ENCODE results near the gene RPL27A.

Gene RPL27A

DNA sequence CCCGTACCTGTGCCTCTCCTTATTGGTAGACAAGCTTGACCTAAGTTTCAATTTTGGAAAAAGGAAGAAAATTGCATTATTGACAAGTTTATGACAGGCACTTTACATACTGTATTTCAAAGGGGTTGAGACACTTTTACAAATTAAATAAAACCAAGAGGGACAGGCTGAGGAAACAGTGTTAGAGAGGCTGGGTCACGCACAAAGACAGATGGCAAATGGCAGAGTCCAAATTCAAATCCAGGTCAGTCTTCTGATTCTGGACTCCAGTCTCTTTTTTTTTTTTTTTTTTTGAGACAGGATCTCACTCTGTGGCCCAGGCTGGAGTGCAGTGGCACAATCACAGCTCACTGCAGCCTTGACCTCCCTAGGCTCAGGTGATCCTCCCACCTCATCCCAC, 10.2 kb upstream of the RPL27A start:
- DNase-seq (ENCODE audit: low read depth in 1 of 2, low spot score in 1 of 2) = no peak

DNA sequence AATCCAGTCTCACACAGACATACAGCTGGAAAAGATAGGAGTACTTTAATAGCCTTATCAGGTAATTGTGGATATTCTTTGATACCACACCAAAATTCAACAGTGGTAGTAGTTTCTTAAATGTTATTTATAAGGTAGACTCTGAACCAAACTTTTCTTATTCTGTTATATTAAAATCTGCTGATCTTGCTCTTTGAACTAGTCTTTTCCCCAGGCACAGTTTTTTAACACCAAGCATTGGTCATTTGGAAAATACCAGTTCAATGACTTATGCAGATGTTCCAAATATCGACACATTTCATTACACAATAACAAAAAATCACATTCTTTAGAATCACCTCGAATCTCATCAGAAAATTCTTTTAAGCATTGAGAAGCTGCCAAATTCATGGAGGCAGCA, 7.7 kb upstream of the RPL27A start:
- DNase-seq (ENCODE audit: low read depth in 1 of 2, low spot score in 1 of 2) = no peak

DNA sequence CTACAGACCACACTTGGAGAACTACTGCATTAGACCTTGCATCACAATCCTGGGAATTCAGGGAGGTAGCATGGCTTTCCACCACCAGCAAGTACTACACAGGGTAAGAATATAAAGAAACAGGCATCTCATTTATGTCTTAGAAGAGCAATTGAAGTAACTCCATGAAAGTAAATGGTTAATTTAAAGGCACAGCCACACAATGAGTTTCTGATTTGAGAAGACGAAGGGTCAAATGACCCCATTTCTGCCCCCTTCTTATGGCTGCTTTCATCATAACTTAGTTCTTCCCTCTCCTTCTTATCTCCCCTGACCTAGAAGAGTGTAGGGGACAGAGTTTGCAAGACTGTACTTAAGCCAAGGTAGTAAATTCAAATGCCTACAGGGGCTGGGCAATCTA, 6.1 kb upstream of the RPL27A start:
- no peak for DNase-seq (ENCODE audit: low read depth in 1 of 2, low spot score in 1 of 2)

DNA sequence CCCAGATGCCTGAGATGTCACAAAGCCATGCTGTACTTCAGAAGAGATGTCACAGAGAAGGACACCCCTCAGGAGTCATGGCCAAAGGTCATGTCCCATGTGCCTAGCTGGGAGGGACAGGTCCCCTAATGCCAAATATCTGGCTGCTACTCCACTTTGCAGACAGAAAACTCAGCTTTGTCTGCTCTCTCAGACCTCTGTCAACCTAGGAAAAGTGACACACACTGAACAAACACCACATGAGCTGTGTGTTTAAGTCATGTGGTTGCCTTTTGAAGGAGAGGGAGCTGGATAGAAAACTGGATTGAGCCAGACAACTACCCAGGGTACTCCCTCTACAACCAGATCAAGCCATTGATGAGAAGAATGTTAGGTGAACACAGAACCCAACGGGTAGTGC, 3.6 kb upstream of the RPL27A start:
- DNase-seq (ENCODE audit: low read depth in 1 of 2, low spot score in 1 of 2) = no peak

DNA sequence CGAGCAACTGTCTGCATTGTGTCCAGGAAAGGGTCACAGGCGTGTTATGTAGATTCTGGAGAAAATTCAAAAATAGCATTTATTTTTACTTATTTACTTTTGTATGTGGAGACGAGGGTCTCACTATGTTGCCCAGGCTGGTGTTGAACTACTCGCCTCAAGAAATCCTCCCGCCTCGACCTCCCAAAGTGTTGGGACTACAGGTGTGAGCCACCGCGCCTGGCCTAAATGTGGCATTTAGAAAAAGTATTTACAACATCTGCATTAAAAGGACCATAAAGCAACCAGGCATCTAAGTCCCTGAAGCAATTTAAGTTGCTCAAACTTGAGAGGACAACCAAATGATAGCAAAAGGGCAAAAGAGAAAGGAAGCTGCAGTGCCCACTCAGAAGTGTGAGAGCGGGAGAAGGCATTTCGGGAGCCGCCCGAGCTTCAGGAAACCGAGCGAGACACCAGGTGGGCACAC, 722 bp upstream of the RPL27A start:
- no peak for DNase-seq (ENCODE audit: low read depth in 1 of 2, low spot score in 1 of 2)

DNA sequence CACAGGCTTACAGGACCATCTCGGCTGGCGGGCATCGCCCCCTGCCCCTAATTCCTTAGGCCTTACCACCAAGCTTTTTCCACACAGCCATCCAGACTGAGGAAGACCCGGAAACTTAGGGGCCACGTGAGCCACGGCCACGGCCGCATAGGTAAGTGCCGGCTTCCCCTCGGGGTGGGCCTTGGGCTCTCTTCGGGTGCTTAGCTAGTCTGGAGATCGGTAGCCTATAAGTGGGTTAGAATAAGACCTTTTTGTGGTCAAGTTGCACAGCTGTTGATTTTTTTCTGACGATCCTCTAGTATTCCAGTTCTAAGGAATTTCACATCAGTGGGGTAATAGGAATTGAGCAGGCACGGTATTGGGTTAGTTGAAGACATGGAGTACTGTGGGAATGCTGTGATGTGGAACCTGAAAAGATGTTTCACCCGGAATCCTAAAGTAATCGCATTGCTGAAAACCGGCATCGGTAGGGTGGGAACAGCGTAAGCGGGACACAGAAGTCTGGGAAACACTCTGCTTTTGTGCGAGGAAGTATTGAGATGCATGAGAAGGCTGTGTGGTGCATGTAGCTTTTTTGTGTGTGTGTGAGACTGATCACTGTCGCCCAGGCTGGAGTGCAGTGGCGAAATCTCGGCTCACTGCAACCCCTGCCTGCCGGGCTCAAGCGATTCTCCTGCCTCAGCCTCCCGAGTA, 669 bp downstream of the RPL27A start:
- no peak for DNase-seq (ENCODE audit: low read depth in 1 of 2, low spot score in 1 of 2)

DNA sequence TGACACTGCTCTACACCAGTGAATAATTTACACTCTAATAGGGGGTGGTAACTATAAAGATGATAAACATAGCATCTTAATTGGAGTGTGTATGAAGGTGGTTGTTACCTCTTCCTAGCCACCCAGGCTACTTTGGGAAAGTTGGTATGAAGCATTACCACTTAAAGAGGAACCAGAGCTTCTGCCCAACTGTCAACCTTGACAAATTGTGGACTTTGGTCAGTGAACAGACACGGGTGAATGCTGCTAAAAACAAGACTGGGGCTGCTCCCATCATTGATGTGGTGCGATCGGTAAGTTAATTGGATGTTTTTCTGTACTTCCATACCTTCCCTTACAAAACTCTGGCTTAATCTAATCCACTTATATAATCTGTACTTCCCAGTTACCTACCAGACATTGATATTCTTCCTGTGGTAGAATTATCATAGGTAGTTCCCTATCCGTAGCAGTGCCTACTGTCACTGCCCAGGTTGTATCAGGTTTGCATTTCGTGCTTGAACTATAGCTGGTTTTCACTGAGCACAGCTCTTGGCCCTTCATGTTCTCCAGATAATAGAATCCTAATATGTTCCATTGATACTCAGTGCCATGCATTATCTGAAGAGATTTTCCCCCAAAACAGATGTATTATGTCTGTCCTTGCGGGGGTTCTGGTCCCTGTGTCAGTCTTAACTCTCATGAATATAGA, 2.2 kb downstream of the RPL27A start:
- DNase-seq (ENCODE audit: low read depth in 1 of 2, low spot score in 1 of 2) = no peak

DNA sequence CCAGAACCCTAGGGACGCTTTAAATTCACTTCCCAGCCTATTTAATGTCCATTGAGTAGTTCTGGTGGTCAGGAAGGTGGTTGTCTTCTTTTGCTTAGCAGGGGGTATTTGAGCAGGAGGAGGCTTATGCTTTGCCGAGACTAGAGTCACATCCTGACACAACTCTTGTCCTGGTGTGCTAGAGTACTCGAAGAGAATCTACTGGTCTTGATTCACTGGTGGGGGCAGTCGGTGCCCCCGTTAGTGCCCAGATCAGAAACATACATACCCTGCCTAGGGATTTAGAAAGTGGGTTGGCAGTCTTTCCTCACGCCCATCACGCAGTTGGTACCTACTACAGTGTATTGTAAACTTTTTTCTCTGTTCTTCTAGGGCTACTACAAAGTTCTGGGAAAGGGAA, 2.7 kb downstream of the RPL27A start:
- DNase-seq (ENCODE audit: low read depth in 1 of 2, low spot score in 1 of 2) = no peak

DNA sequence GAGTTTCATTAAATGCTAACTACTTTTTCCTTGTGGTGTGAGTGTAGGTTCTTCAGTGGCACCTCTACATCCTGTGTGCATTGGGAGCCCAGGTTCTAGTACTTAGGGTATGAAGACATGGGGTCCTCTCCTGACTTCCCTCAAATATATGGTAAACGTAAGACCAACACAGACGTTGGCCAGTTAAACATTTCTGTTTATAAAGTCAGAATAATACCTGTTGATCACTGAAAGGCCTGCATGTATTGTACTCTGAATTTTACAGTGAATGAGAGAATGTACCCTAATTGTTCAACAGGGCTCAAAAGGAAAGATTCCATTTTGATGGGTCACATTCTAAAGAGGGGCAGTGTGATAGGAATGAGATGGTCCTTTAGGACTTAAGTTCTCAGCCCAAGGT, 3.2 kb downstream of the RPL27A start:
- DNase-seq (ENCODE audit: low read depth in 1 of 2, low spot score in 1 of 2) = no peak

DNA sequence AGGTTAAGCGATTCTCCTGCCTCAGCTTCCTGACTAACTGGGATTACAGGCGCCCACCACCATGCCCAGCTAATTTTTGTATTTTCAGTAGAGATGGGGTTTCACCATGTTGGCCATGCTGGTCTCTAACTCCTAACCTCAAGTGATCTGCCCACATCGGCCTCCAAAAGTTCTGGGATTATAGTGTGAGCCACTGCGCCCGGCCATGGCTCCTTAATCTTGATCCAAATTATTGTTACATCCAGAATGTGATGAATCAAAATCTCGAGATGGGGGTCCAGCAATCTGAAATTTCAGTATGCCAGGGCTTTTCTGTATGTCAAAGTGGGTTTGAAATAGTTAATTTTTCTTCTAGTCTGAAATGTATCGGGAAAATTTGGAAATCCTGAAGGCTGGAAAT, 3.7 kb downstream of the RPL27A start:
- no peak for DNase-seq (ENCODE audit: low read depth in 1 of 2, low spot score in 1 of 2)

DNA sequence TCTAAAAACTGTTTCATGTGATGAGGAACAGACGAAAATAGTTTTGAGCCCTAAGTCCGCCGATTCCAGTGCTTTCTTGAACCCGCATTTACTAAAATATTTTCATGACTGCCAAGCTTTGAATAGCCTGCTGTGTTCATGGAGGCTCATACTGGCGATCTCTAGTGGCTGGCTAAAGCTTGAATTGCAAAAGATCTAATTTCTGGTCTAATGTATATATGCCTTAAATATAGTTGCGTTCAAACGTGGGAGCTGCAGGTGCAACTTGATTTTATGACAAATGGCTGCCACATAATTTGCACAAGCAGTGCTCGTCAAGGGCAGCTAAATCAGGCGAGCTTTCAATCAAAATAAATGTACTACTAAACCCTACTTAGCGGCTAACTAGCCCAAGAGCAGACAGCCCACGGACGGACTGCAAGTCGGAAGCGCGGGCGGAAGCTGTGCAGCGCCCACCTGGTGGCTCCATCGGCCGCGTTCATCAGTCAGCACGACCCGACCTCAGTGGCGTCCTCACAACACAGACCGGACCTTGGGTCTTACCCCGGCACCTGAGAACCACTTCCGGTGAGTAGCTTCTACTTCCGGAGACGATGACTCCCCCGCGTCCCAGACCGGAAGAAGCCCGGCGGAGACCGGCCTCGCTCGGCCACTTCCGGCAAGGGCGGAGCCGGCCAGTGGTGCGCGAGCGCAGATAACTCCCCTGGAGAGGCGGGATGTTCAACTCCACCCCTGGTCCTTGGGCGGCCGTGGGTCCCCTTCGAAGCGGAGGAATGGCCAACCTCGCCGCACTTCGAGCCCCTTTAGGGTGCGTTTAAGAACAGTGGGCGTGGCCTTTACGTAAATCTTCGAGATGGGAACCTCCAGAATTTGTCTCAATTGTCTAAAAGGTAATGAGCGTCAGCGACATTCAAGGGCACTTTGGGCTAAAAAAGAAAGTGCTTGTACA, 6.1 kb downstream of the RPL27A start:
- peak; percentile 72 to 86 for DNase-seq (ENCODE audit: low read depth in 1 of 2, low spot score in 1 of 2)

DNA sequence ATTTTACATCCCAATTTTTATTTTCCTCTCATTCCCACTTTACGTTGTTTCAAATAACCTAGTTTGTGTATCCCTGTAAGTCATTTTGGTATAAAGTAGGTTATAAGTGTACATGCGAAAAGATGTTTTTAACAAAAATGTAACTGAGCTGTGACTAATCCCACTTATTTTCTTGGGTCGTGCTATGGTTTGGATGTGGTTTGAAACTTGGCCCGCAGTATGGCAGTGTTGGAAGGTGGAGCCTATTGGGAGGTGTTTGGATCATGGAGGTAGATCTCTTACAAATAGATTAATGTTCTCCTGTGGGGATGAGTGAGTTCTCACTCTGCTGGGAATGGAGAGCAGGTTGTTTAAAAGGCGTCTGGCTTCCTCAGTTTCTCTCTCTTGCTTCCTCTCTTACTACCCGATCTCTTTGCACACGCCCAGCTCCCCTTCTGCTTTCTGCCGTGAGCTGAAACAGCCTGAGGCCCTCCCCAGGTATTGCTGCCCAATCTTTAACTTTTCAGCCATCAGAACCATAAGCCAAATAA, 7.2 kb downstream of the RPL27A start:
- no peak for DNase-seq (ENCODE audit: low read depth in 1 of 2, low spot score in 1 of 2)

DNA sequence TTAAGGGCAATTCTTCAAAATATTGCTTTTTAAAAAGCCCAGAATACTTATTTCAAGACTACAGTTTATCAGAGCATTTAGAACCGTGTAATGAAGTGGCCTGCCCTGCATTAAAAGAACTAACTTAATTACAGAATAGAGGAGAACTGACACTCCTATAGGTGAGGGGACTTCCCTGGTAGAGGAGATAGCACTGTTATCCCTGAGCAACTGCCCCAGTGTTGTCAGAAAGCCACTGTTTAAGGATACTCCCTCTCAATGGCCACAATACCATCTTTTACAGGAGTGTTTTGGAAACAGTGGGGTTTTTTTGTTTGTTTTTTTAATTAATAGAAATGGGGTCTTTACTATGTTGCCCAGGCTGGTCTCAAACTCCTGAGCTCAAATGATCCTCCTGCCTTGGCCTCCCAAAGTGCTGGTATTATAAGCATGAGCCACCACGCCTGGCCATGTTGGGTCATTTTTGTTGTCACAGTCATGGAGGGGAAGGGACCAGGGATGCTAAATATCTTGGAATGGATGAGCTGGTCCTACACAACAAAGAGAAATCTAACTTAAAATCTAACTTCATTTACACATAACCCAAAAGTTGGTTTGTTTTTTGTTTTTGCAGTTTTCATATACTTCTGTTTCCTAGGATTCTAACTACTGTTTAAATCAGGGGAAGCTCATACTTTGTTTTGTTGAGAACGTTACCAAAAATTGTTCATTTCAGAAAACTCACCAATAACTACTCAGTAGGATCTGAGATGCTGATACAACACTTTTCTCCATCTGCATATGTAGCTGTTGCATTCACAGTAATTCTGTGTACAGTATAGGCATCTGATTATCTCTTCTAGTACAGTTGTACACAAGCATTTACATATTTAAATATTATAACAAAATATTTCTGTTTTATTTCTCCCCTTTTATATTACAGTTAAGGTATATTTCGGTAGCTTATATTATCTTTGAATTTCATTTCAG, 8.1 kb downstream of the RPL27A start:
- no peak for DNase-seq (ENCODE audit: low read depth in 1 of 2, low spot score in 1 of 2)

DNA sequence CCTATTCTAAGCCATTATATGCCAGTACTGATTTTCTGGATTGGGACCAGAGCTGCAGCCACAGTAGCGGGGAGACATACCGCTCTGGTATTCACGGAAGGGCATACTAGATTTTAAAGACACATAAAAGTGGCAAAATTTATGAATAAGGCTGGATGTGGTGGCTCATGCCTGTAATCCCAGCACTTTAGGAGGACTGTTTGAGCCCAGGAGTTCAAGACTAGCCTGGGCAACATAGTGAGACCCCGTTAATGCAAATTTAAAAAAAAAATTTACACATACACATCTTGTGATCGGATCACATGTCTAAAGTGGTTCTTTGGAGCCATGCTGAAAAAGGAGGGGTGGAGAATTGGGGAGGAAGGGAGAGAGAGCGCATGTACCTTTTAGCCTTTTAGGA, 9.0 kb downstream of the RPL27A start:
- no peak for DNase-seq (ENCODE audit: low read depth in 1 of 2, low spot score in 1 of 2)

DNA sequence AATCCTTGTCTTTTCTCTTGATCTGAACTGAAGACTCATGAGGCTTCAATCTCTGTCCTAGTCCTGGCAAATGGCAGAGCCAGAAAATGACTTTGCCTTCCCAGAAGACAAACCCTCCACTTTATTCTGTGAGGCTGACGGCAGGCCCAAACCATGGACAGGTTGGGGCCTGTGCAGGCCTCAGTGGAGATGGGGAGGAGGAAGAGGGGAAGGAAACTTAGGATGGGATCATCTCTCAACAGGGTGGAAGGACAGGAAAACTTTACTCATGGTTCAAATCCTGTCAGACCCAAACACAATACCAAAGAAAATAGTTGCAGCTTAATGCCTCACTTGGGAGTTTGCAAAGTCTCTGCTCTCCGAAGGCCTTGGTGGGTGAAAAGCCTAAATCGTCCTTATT, 9.8 kb downstream of the RPL27A start:
- no peak for DNase-seq (ENCODE audit: low read depth in 1 of 2, low spot score in 1 of 2)

DNA sequence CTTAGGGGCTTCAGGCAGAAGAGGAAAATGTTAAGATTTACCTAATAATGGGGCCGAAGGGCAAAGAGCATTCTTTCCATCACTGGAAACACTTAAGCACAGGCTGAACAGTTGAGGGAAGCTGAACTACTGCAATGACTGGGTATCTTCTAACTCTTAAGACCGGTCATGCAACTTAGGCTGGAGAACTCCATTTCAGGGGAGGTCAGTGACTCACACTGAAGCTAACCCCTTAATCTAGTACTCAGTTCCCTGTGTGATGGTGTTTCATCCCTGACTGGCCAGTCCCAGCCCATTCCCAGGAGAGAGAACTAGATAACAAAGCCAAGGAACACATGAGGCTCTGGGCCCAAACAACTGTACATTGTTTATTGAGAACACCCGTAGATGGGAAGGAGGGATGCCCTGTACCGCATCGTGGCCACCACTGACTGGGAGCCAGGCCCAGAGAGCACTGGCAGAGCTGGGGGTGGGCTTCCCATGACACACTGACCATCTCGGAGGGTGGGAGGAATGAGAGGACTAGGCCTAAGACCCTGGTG, 10.5 kb downstream of the RPL27A start:
- DNase-seq (ENCODE audit: low read depth in 1 of 2, low spot score in 1 of 2) = no peak

DNA sequence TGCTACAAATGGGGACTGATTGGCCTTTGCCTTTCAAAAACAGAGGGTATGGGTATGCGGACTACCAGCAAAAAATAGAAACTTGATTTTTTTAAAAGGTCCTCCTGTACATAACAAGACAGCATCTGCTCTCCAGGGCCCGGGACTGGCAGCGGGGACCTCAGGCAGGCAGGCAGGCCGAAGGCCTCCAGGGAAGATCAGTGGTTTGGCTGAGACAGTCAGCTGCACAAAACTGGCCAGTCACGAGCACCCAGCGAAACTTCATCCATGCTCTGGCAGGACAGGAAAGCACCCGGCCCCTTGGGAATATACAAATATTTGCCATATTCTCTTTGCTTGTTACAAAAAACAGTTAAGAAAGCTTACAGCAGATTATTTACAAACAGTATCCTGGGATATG, 11.0 kb downstream of the RPL27A start:
- DNase-seq (ENCODE audit: low read depth in 1 of 2, low spot score in 1 of 2) = no peak

DNA sequence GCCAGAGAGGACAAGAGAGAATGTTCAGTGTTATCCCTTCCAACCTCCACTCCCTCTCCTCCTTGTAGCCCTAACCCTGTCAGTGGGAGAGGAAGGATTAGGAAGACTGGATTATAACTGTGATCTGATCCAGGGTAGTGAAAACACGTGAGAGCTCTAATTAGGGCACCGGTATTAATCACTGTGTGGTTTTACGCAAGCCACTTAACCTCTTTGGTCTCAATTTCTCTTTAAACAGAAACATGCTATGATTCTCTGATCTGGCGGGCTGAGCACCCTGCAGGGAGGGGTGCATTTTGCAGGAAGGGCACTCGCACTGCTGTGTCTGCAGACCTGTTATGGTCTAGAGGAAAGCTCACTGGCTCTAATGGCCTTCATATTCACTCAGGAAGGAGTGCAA, 11.5 kb downstream of the RPL27A start:
- DNase-seq (ENCODE audit: low read depth in 1 of 2, low spot score in 1 of 2) = no peak

DNA sequence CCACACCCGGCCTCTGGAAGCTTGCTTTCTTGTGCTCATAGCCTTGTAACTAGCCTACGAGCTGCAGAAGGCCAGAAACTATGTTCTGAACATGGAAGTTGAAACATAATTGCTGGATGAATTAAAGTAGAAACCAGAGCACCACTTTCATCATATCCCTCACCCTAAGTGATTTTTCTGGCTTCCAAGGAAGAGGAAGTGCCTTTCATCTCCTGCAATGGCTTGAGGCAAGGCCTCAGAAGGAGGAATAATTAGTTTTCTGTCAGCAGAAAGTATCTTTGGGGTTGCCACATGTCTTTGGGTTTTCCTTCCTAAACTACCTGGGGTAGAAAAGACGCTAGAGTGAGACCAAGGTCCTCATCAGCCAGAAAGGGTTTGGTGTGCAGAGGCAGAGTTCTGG, 14.5 kb downstream of the RPL27A start:
- DNase-seq (ENCODE audit: low read depth in 1 of 2, low spot score in 1 of 2) = no peak

DNA sequence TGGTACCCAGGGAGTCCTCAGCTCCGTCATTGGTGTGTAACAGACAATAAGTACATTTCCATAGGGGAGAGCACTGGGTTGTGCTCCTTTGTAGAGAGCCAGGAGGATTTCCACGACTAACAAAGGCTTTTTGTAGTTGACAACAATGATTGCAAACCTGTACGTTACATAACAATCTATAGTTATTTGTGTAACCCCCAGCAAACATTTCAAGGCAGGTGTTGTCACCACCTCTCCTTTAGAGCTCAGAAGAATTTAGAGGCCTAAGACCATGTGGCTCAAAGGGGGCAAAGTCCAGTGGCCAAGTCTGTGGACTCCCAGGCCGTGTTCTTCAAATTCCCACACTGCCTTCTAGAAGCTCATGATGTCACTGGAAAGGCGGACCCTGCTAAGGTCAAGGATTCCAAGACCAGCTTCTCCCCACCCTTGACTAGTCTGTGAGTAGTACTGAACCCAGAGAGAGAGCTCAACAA, 15.8 kb downstream of the RPL27A start:
- no peak for DNase-seq (ENCODE audit: low read depth in 1 of 2, low spot score in 1 of 2)
